Tibial nerve (tissue), 4 donors: ENCODE measurements around the gene MAN1B1. TPM values are rescaled to one million over a fixed set of nuclear protein-coding genes. Genes with fewer than 3 reads are reported as not detected.

Experiments used
- DNase-seq, 2 donors: peaks; one replicate each; pipeline ENCODE4 v3.0.0-alpha.2; 2019; ENCODE audit warnings: low spot score in 2 of 2
- H3K27ac ChIP-seq, 4 donors: fragments of 200-600 bp; sonication (generic) in 3 of 4; one replicate each; pipeline ENCODE4 v1.5.1; 2017 to 2019; ENCODE audit warnings: mild to moderate bottlenecking in 1 of 4
- H3K27me3 ChIP-seq, 2 donors: fragments of 200-600 bp; sonication (generic) in 1 of 2; one replicate each; pipeline versions ENCODE4 v1.5.1 to v1.6.0; 2017 to 2019
- H3K36me3 ChIP-seq, 3 donors: fragments of 200-600 bp; sonication (generic); one replicate each; pipeline ENCODE4 v1.5.1; 2018 to 2019
- H3K4me1 ChIP-seq, 4 donors: fragments of 200-600 bp; sonication (generic) in 3 of 4; one replicate each; pipeline ENCODE4 v1.5.1; 2017 to 2019
- H3K4me3 ChIP-seq, 4 donors: fragments of 200-600 bp; sonication (generic) in 3 of 4; one replicate each; pipeline ENCODE4 v1.5.1; 2017 to 2019; ENCODE audit warnings: mild to moderate bottlenecking in 1 of 4, moderate library complexity in 1 of 4
- H3K9me3 ChIP-seq, 4 donors: fragments of 200-600 bp; sonication (generic) in 3 of 4; one replicate each; pipeline ENCODE4 v1.5.1; 2017 to 2019
- EP300 ChIP-seq, 2 donors: sonication (generic); formaldehyde crosslinking; IDR thresholded peaks; one replicate each; pipeline ENCODE4 v1.6.1; 2017; ENCODE audit warnings: antibody characterized with exemption in 2 of 2, mild to moderate bottlenecking in 1 of 2
- POLR2A ChIP-seq, 2 donors: fragments of 450-650 bp; IDR thresholded peaks; one replicate each; pipeline ENCODE4 v1.6.1; 2017; ENCODE audit warnings: antibody characterized with exemption in 2 of 2, mild to moderate bottlenecking in 2 of 2, moderate library complexity in 2 of 2
- WGBS, 2 donors: methylation state at CpG; one replicate each; pipeline ENCODE4 v1.1.5; 2018; 5-methylcytosine and 5-hydroxymethylcytosine counted together
- total RNA-seq, 4 donors: library from RNA; depleted of rRNA; stranded (reverse); fragments of >200 nt; gene quantifications; one replicate each; pipeline ENCODE4 v1.1.0, GENCODE V29; 2016
- TF ChIP-seq, protein P1 (sequence below), 5 experiments: fragments of 200-600 bp in 3 of 5; fragments of 450-650 bp in 2 of 5; sonication (generic) in 3 of 5; IDR thresholded peaks; one replicate each; pipeline ENCODE4 v1.5.1; 2016 to 2019; ENCODE audit warnings: antibody characterized with exemption in 5 of 5, mild to moderate bottlenecking in 3 of 5, moderate library complexity in 2 of 5

Gene MAN1B1
- total RNA-seq, 4 donors from 2014 or later: 47.3 to 58.1 (median 52.1) TPM

- 63 to 75% methylated on average over 8 of the region's 8 CpGs for WGBS, 2 donors
- no peak for DNase-seq
- TF ChIP-seq EP300 (IDR thresholded peaks at IDR 0.05) (no peak), POLR2A (IDR thresholded peaks at IDR 0.05) (no peak)
- TF ChIP-seq, protein P1, sequence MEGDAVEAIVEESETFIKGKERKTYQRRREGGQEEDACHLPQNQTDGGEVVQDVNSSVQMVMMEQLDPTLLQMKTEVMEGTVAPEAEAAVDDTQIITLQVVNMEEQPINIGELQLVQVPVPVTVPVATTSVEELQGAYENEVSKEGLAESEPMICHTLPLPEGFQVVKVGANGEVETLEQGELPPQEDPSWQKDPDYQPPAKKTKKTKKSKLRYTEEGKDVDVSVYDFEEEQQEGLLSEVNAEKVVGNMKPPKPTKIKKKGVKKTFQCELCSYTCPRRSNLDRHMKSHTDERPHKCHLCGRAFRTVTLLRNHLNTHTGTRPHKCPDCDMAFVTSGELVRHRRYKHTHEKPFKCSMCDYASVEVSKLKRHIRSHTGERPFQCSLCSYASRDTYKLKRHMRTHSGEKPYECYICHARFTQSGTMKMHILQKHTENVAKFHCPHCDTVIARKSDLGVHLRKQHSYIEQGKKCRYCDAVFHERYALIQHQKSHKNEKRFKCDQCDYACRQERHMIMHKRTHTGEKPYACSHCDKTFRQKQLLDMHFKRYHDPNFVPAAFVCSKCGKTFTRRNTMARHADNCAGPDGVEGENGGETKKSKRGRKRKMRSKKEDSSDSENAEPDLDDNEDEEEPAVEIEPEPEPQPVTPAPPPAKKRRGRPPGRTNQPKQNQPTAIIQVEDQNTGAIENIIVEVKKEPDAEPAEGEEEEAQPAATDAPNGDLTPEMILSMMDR (IDR thresholded peaks at IDR 0.05): no peak
- peaks cover 0 to 39% of the 10 kb centered on the region in 2 donors for H3K27me3 ChIP-seq
- H3K4me1 ChIP-seq: peaks cover 3 to 75% (median 35%) of the 10 kb centered on the region in 4 donors
- no peaks in the 10 kb centered on the region for H3K9me3 ChIP-seq
- H3K4me3 ChIP-seq: no peak overlapping the region
- H3K36me3 ChIP-seq: no peaks in the 10 kb centered on the region
- peak overlapping the region in 1 of 4 donors; percentile 17 for H3K27ac ChIP-seq
These were observed 34.5 kb upstream of the MAN1B1 start for GRCh38 chr9:137052293-137052692.

- Histone ChIP-seq H3K27me3 (peaks cover 0 to 35% of the 10 kb centered on the region in 2 donors), H3K9me3 (no peaks in the 10 kb centered on the region), H3K27ac (peak overlapping the region; percentile 76 to 92 (median 88)), H3K4me3 (peak overlapping the region; percentile 32 to 55 (median 40)), H3K4me1 (peaks cover 3 to 82% (median 35%) of the 10 kb centered on the region in 4 donors), H3K36me3 (no peaks in the 10 kb centered on the region)
- TF ChIP-seq, protein P1 (IDR thresholded peaks at IDR 0.05): no peak
- TF ChIP-seq POLR2A (IDR thresholded peaks at IDR 0.05) (no peak), EP300 (IDR thresholded peaks at IDR 0.05) (no peak)
- WGBS, 2 donors: 23 to 24% methylated on average over 20 to 26 of the region's 71 CpGs
- DNase-seq: no peak
These were observed 33.5 kb upstream of the MAN1B1 start for GRCh38 chr9:137052998-137053943.

DNA sequence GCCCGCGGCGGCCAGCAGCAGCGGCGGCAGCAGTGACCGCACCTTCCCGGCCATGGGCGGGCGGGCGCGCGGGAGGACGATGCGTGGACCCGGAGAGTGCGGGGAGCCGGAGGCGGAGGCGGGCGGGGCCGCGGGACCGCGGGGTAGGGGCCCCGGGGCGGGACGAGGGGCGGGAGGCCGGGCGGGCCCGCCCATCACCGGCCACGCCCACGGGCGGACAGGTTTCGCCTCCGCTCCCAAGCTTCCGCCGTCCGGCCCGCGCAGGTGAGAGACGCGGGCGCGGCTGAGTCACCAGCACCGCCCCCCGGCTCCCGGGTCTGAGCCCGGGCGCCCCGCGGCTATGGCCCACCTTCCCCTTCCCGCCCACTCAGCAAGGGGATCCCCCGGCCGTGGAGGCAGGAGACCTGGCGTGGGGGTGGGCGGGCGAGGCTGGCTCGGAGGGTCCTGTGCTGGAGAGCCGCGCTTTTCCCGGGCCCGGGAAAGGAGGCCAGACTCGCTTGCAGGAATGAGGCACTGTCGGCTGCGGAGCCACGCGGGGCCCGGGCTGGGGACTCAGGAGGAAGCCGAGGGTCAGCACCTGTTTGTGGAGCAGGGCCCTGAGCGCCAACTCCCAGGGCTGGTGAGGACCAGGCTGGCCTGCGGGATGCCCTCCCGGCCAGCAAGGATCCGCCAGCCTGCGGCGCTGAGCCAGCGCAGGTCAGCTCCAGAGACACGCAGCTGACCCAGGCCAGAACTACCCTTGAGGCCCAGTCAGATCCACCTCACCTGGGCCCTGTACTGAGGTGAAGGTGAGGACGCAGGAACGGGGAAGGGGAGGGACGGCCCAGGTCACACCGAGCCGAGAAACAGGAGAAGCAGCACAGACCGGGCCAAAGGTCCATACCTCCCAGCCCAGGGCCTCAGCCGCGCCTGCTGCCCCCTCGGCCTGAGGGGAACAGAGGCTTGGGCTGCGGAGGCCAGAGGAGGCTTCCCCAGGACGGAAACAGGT, 32.5 kb upstream of the MAN1B1 start, which contains the start of gene ENTPD2:
Gene ENTPD2 (minus strand): TSS at position 118 of the 988 bp plus-strand sequence. CDS start 64 bp downstream, at position 54.
- H3K4me3 ChIP-seq: peak within 1 kb of the TSS; percentile 32 to 55 (median 40)
- H3K36me3 ChIP-seq: no peaks in the 10 kb centered on the region
- H3K27ac ChIP-seq: peak within 1 kb of the TSS; percentile 76 to 92 (median 88)
- no peaks in the 10 kb centered on the region for H3K9me3 ChIP-seq
- peaks cover 3 to 74% (median 35%) of the 10 kb centered on the region in 4 donors for H3K4me1 ChIP-seq
- WGBS, 2 donors: 21 to 26% methylated on average over 25 to 43 of the region's 90 CpGs
- DNase-seq: no peak
- TF ChIP-seq, protein P1 (IDR thresholded peaks at IDR 0.05): no peak
- TF ChIP-seq EP300 (IDR thresholded peaks at IDR 0.05): no peak
- no peak for TF ChIP-seq POLR2A (IDR thresholded peaks at IDR 0.05)
- H3K27me3 ChIP-seq: peaks cover 0 to 25% of the 10 kb centered on the region in 2 donors

- Histone ChIP-seq H3K4me3 (peak overlapping the region in 1 of 4 donors; percentile 55), H3K27ac (peak overlapping the region; percentile 76 to 92 (median 88)), H3K9me3 (no peaks in the 10 kb centered on the region), H3K4me1 (peaks cover 3 to 68% (median 33%) of the 10 kb centered on the region in 4 donors), H3K27me3 (peaks cover 0 to 20% of the 10 kb centered on the region in 2 donors), H3K36me3 (no peaks in the 10 kb centered on the region)
- DNase-seq: no peak
- 17 to 52% methylated on average over 1 to 16 of the region's 17 CpGs for WGBS, 2 donors
- TF ChIP-seq, protein P1 (IDR thresholded peaks at IDR 0.05): no peak
- TF ChIP-seq EP300 (IDR thresholded peaks at IDR 0.05): peak in 1 of 2 donors; percentile 38
These were observed 31.8 kb upstream of the MAN1B1 start for GRCh38 chr9:137054932-137055384.
